ENCODE measurements around the gene IFNA14.

The IFNA14 gene

GRCh38 chr9:21252721-21253547, 13.1 kb upstream of the IFNA14 start:
- ATAC-seq (ENCODE audit: insufficient read depth, low read depth) (peak; percentile 92), DNase-seq (peak; percentile 55)
- Histone ChIP-seq H3K4me3 (ENCODE audit: low read depth in 1 of 2, low read length in 2 of 2) (no peak overlapping the region), H3K4me1 (ENCODE audit: insufficient read depth, low read length) (peaks cover 10% of the 10 kb centered on the region), H4K20me1 (ENCODE audit: insufficient read depth, low read length) (no peaks in the 10 kb centered on the region), H3K9me3 (ENCODE audit: insufficient read depth, low read length, severe bottlenecking) (no peaks in the 10 kb centered on the region), H3K27me3 (ENCODE audit: insufficient read depth, low read length, poor library complexity) (peaks cover 18% of the 10 kb centered on the region), H2AFZ (ENCODE audit: low read depth, low read length) (no peak overlapping the region), H3K79me2 (ENCODE audit: insufficient read depth, low read length) (no peaks in the 10 kb centered on the region), H3K4me2 (ENCODE audit: insufficient read depth, low read length) (peak overlapping the region; percentile 50; the same call in 1 of the 2 replicates), H3K27ac (ENCODE audit: low read length) (no peak overlapping the region), H3K9ac (ENCODE audit: low read depth, low read length) (no peak overlapping the region), H3K36me3 (ENCODE audit: insufficient read depth, low read length) (no peaks in the 10 kb centered on the region)
- TF ChIP-seq CTCF (IDR thresholded peaks at IDR 0.05; ENCODE audit: borderline replicate concordance, extremely low read depth, low read length, poor library complexity, severe bottlenecking) (peak; percentile 60), EZH2 (IDR thresholded peaks at IDR 0.05; ENCODE audit: borderline replicate concordance, low read depth, low read length, severe bottlenecking) (no peak)

GRCh38 chr9:21251638-21252037, 11.8 kb upstream of the IFNA14 start:
- H3K27ac ChIP-seq (ENCODE audit: low read length), result no peak overlapping the region
- H2AFZ ChIP-seq (ENCODE audit: low read depth, low read length), result no peak overlapping the region
- H3K79me2 ChIP-seq (ENCODE audit: insufficient read depth, low read length), result no peaks in the 10 kb centered on the region
- no peak for TF ChIP-seq EZH2 (IDR thresholded peaks at IDR 0.05; ENCODE audit: borderline replicate concordance, low read depth, low read length, severe bottlenecking)
- no peak for TF ChIP-seq CTCF (IDR thresholded peaks at IDR 0.05; ENCODE audit: borderline replicate concordance, extremely low read depth, low read length, poor library complexity, severe bottlenecking)
- no peaks in the 10 kb centered on the region for H4K20me1 ChIP-seq (ENCODE audit: insufficient read depth, low read length)
- H3K4me2 ChIP-seq (ENCODE audit: insufficient read depth, low read length), result no peak overlapping the region
- no peak for ATAC-seq (ENCODE audit: insufficient read depth, low read depth)
- H3K27me3 ChIP-seq (ENCODE audit: insufficient read depth, low read length, poor library complexity), result peaks cover 18% of the 10 kb centered on the region
- H3K36me3 ChIP-seq (ENCODE audit: insufficient read depth, low read length), result no peaks in the 10 kb centered on the region
- H3K9me3 ChIP-seq (ENCODE audit: insufficient read depth, low read length, severe bottlenecking), result no peaks in the 10 kb centered on the region
- no peak overlapping the region for H3K9ac ChIP-seq (ENCODE audit: low read depth, low read length)
- peaks cover 10% of the 10 kb centered on the region for H3K4me1 ChIP-seq (ENCODE audit: insufficient read depth, low read length)
- DNase-seq, result no peak
- H3K4me3 ChIP-seq (ENCODE audit: low read depth in 1 of 2, low read length in 2 of 2), result no peak overlapping the region

GRCh38 chr9:21251190-21251589, 11.4 kb upstream of the IFNA14 start:
- no peak overlapping the region for H2AFZ ChIP-seq (ENCODE audit: low read depth, low read length)
- no peak overlapping the region for H3K4me3 ChIP-seq (ENCODE audit: low read depth in 1 of 2, low read length in 2 of 2)
- ATAC-seq (ENCODE audit: insufficient read depth, low read depth), result no peak
- no peak overlapping the region for H3K27ac ChIP-seq (ENCODE audit: low read length)
- H3K27me3 ChIP-seq (ENCODE audit: insufficient read depth, low read length, poor library complexity), result peaks cover 18% of the 10 kb centered on the region
- TF ChIP-seq EZH2 (IDR thresholded peaks at IDR 0.05; ENCODE audit: borderline replicate concordance, low read depth, low read length, severe bottlenecking), result no peak
- TF ChIP-seq CTCF (IDR thresholded peaks at IDR 0.05; ENCODE audit: borderline replicate concordance, extremely low read depth, low read length, poor library complexity, severe bottlenecking), result no peak
- no peaks in the 10 kb centered on the region for H3K36me3 ChIP-seq (ENCODE audit: insufficient read depth, low read length)
- H3K9me3 ChIP-seq (ENCODE audit: insufficient read depth, low read length, severe bottlenecking), result no peaks in the 10 kb centered on the region
- H3K4me2 ChIP-seq (ENCODE audit: insufficient read depth, low read length), result no peak overlapping the region
- no peak for DNase-seq
- no peak overlapping the region for H3K9ac ChIP-seq (ENCODE audit: low read depth, low read length)
- H4K20me1 ChIP-seq (ENCODE audit: insufficient read depth, low read length), result no peaks in the 10 kb centered on the region
- no peaks in the 10 kb centered on the region for H3K79me2 ChIP-seq (ENCODE audit: insufficient read depth, low read length)
- peaks cover 10% of the 10 kb centered on the region for H3K4me1 ChIP-seq (ENCODE audit: insufficient read depth, low read length)

Measured in DND-41 (cell line).